VCaP (cell line): ENCODE measurements around the gene GTF2F1.

Experiments
- H3K27ac ChIP-seq: fragments of 450-650 bp; 2 replicates; pipeline ENCODE4 v1.5.1; 2017
- CTCF ChIP-seq: fragments of 450-650 bp; conservative IDR thresholded peaks from 2 replicates; pipeline ENCODE4 v1.5.1; 2017; ENCODE audit warnings: mild to moderate bottlenecking, moderate library complexity

GTF2F1 gene

GRCh38 chr19:6333439-6333838, 59.5 kb downstream of the GTF2F1 start, which contains the start of gene ACER1:
TSS of gene ACER1 (minus strand) at chr19:6333612. CDS start at chr19:6333551, 61 bp downstream.
- TF ChIP-seq CTCF: no peak
- no peak within 1 kb of the TSS for H3K27ac ChIP-seq
